GM21717 (cell line): Measurements from ENCODE around the gene ADGRB3.
"Not testable (repeated sequence)": the region's sequence is repeated elsewhere in the genome, so short reads cannot be mapped to it uniquely, and the experiment has no call there.

Experiments
- ATAC-seq: cut with Tn5 transposase; IDR thresholded peaks from one replicate; pipeline ENCODE4 v1.9.1; 2021; ENCODE audit warnings: mild to moderate bottlenecking, moderate library complexity; ENCODE audit not compliant: unreplicated experiment

Gene ADGRB3

GRCh38 chr6:69102416-69102815 is 467.3 kb downstream of the ADGRB3 start:
- ATAC-seq, result no peak

GRCh38 chr6:69105288-69105687 is 470.2 kb downstream of the ADGRB3 start:
- no peak for ATAC-seq

DNA sequence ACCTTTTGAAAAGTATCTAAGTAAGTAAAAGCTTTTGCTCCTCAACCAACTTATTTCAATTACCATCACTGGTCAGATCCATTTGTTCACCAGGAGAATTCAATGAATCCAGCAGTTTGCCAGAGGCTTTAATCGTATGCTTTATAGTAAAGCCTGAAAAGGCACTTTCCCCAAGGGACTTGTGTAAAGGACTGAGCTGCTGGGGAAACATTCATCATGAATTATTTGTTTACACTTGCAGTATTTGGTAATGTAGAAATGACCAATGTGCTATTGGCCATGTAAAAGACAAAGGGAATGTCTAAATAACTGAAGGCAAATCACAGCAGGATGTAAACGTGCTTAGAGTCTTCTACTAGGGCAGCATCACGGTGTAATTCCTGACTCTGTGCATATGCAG is 471.4 kb downstream of the ADGRB3 start:
- no peak for ATAC-seq

GRCh38 chr6:69111301-69111700 is 476.2 kb downstream of the ADGRB3 start:
- no peak for ATAC-seq

DNA sequence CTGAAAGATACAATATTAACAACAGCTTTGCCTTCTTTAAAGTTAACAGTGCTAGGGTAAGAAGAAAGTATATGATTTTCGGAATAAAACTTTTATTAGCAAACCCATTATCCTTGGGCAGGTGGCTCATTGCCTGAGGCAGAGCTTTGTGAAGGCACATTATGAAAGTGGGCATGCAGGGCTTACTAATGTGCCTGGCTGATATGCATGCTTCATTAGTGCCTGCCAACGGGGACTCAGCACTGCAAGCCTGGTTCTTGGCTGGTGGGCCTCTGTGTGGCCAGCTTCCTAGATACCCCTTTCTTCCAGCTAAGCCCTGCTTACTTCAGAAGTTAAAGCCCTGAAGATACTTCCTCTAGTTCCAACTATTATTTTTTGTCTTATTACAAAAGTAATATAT is 481.6 kb downstream of the ADGRB3 start:
- no peak for ATAC-seq

GRCh38 chr6:69121461-69122406 is 486.7 kb downstream of the ADGRB3 start:
- not testable (repeated sequence) for ATAC-seq

DNA sequence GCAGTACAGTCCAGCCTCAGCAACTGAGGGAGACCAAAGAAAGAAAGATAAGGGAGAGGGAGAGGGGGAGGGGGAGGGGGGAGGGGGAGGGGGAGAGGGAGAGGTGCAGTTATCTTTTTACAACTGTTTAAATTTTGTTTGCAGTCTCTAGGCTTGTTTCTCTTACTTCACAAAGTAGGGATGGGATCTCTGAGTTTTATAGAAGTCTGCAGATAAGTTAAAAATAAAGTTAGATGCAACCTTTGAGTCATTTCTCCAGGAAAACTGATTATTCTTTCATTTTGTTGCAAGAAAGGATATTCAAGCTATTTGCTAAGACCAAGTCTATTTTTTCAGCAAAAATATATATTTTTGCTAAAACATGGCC is 487.3 kb downstream of the ADGRB3 start:
- no peak for ATAC-seq

- ATAC-seq, result no peak
Measured at GRCh38 chr6:69128411-69128810, 493.3 kb downstream of the ADGRB3 start.

DNA sequence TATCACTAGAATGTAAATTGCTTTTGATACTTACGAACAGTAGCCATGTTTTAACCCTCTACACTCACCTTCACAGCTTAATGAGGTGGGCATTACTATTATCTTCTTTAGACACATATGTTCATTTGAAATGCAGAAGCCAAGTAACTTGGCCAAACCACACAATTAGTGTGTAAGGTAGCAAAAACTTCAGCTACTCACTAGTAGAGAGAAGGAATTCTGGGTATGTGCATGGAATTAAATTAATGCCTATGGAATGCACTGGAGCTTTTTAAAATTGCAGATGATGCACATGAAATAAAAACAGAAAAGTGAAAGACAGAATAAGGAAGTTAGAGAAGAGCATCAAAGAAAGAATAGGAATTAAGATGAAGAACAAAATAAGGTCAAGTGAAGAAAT is 494.0 kb downstream of the ADGRB3 start:
- no peak for ATAC-seq

GRCh38 chr6:69135927-69136326 is 500.8 kb downstream of the ADGRB3 start:
- no peak for ATAC-seq

DNA sequence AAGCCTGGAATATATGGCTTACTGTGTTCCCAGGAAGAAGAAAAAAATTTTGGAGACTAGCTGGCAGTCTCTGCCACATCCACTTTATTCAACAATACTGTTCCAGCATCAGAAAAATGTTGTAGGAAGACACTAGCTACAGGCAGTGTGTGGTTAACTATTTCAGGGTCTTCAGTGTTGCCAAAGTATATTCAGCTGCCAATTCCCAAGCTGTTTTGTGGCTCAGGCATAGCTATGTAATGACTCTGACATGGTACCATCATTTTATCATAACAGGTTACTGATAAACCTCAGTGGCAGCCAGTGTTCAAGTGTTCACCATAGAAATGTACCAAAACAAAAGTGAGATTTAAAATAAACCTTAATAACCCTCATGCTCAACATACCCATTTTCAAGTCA is 503.1 kb downstream of the ADGRB3 start:
- ATAC-seq, result no peak

- ATAC-seq, result no peak
Measured at GRCh38 chr6:69138893-69139494, 503.9 kb downstream of the ADGRB3 start.

- no peak for ATAC-seq
Measured at GRCh38 chr6:69145062-69145461, 510.0 kb downstream of the ADGRB3 start.

DNA sequence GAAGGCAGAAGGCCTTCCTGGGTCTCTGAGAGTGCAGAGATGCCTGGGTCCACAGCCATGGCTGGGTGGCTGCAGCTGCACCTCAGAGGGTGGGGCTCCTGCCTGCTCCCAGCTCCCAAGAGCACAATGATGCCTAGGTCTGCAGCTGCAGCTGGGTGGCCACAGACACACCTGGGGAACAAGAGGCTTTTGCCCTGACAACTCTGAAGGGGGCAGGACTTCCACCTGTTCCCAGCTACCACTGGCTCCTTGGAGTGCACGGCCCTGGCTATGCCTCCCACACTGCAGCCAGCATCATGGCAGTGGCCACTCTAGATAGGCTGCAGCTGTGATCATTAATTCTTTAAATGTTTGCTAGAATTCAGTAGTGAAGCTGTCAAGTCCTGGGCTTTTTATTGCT is 511.3 kb downstream of the ADGRB3 start:
- no peak for ATAC-seq

DNA sequence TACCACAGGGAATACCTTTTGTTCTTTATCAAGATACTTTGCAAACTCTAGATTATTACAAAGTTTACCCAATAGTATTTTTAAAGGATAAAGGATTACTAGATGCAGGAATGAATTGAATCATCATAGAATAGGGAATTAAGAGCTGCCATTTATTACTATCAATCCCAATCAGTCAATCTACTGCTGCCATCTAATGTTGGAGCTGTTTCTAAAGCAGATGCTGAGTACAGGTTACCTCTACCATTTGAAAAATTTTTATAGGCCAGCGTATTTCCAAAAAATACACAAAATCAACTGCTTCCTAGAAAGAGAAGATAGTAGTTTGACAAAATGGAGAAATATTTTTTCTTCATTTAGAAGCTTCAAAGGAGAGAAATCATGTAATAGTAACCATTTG is 520.4 kb downstream of the ADGRB3 start:
- no peak for ATAC-seq

DNA sequence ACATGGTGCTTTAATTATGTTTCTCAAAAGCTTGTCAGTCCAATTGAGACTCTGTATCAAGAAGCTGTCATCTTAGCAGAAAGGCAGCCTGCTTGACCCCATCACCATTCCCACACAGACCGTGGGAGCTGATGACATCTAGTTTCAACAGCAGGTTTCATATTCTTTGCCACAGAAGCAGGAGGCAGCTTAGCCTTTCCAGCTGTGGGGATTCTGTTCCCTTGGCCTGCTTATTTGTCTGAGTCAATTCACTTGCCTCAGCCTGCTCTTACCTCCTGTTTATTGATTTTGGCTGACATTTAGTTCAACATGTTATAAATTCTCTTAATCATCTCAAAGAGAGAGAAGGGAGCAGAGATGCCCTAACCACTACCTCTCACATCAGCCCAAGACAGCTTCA is 527.7 kb downstream of the ADGRB3 start:
- no peak for ATAC-seq

- ATAC-seq, result no peak
Measured at GRCh38 chr6:69164564-69165229, 529.6 kb downstream of the ADGRB3 start.

DNA sequence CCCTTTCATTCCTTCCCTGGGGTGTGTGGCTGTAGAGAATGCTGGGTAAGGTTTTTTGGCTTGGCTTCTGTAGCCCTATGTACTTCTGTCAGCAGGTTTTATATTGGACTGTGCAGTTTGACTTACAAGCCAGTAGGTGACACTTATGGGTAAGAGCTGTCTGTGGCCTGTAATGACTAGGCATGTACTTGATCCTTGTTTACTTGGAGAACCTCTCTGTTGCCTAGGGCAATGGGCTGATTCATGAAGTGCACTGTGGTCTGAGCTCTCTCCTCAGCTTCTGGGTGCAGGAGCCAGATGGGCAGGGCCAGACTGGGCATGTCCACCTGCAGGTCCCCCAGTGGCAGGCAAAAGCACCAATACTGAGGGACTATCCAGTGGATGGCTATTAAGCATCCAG is 544.6 kb downstream of the ADGRB3 start:
- no peak for ATAC-seq

- no peak for ATAC-seq
Measured at GRCh38 chr6:69180361-69181067, 545.4 kb downstream of the ADGRB3 start.

- no peak for ATAC-seq
Measured at GRCh38 chr6:69181964-69182363, 546.9 kb downstream of the ADGRB3 start.

DNA sequence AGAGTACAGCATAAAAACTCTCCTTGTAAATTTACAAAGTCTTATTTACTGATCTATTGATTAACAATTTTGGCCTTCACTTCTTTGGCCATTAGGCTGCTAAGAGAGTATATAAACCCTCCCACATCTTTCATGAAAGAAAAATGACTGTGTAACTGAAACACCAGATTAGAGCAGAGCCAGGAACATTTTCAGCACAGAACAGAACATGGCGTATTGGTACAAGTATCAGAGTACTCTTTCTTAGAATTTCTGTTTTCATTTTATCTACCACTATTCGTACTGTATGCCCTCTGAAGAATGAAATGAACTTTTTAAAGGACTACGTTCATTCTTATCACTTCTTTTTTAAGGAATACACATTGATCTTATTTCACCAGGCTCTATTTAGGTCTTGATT is 550.2 kb downstream of the ADGRB3 start:
- ATAC-seq, result no peak
